Ecto neural progenitor cell (in vitro differentiated cells): ENCODE measurements around the gene SLC24A2.
"Not testable (repeated sequence)": the region's sequence is repeated elsewhere in the genome, so short reads cannot be mapped to it uniquely, and the experiment has no call there.

ENCODE experiments used
- DNase-seq: peaks from one replicate; pipeline ENCODE4 v3.0.0-alpha.2; 2018; ENCODE audit warnings: low spot score

The SLC24A2 gene

GRCh38 chr9:19788614-19789271 is at the start of gene SLC24A2:
Gene SLC24A2 (minus strand): TSS chr9:19789037.
- peak; percentile 74 for DNase-seq

GRCh38 chr9:19833331-19833730 is 44.5 kb upstream of the SLC24A2 start:
- DNase-seq: not testable (repeated sequence)

- DNase-seq: no peak
These were observed 42.0 kb upstream of the SLC24A2 start for GRCh38 chr9:19830796-19831195.

GRCh38 chr9:19828576-19829109 is 39.8 kb upstream of the SLC24A2 start:
- no peak for DNase-seq

- no peak for DNase-seq
These were observed 27.9 kb upstream of the SLC24A2 start for GRCh38 chr9:19816769-19817168.

- no peak for DNase-seq
These were observed 23.4 kb upstream of the SLC24A2 start for GRCh38 chr9:19812194-19812593.

- DNase-seq: no peak
These were observed 20.8 kb upstream of the SLC24A2 start for GRCh38 chr9:19809422-19810269.

GRCh38 chr9:19807182-19807892 is 18.5 kb upstream of the SLC24A2 start:
- DNase-seq: no peak

GRCh38 chr9:19804431-19804830 is 15.6 kb upstream of the SLC24A2 start:
- no peak for DNase-seq

GRCh38 chr9:19800884-19801283 is 12.0 kb upstream of the SLC24A2 start:
- DNase-seq: no peak

GRCh38 chr9:19799784-19800183 is 10.9 kb upstream of the SLC24A2 start:
- DNase-seq: peak; percentile 51

GRCh38 chr9:19788152-19788551 is 685 bp downstream of the SLC24A2 start:
- DNase-seq: peak; percentile 65

- DNase-seq: no peak
These were observed 1.2 kb downstream of the SLC24A2 start for GRCh38 chr9:19787672-19788071.

- DNase-seq: no peak
These were observed 3.6 kb downstream of the SLC24A2 start for GRCh38 chr9:19785230-19785629.

- no peak for DNase-seq
These were observed 4.7 kb downstream of the SLC24A2 start for GRCh38 chr9:19784136-19784535.

- DNase-seq: no peak
These were observed 5.3 kb downstream of the SLC24A2 start for GRCh38 chr9:19783500-19783899.

GRCh38 chr9:19782005-19782404 is 6.8 kb downstream of the SLC24A2 start:
- DNase-seq: no peak

- no peak for DNase-seq
These were observed 7.6 kb downstream of the SLC24A2 start for GRCh38 chr9:19781240-19781639.

- no peak for DNase-seq
These were observed 17.4 kb downstream of the SLC24A2 start for GRCh38 chr9:19771446-19771845.

- DNase-seq: no peak
These were observed 17.9 kb downstream of the SLC24A2 start for GRCh38 chr9:19770973-19771372.

GRCh38 chr9:19769213-19769612 is 19.6 kb downstream of the SLC24A2 start:
- DNase-seq: no peak

GRCh38 chr9:19768798-19769197 is 20.0 kb downstream of the SLC24A2 start:
- no peak for DNase-seq

- DNase-seq: no peak
These were observed 29.8 kb downstream of the SLC24A2 start for GRCh38 chr9:19759066-19759465.
